Esophagus squamous epithelium (tissue), 5 donors: Measurements from ENCODE around the gene WWOX. TPM values are rescaled to one million over a fixed set of nuclear protein-coding genes. Genes with fewer than 3 reads are reported as not detected.

Source experiments
- DNase-seq: peaks from one replicate; lab custom pipeline; 2025; lab: John Stamatoyannopoulos, UW
- H3K27ac ChIP-seq, 4 donors: fragments of 200-600 bp; sonication (generic); one replicate each; pipeline ENCODE4 v1.5.1; 2016 to 2019; ENCODE audit warnings: mild to moderate bottlenecking in 1 of 4
- H3K27me3 ChIP-seq, 4 donors: fragments of 200-600 bp; sonication (generic); 1 replicate in 3 of 4; 2 replicates in 1 of 4; pipeline versions ENCODE4 v1.5.1 to v1.6.0; 2017 to 2021; ENCODE audit warnings: antibody characterized with exemption in 1 of 4
- H3K36me3 ChIP-seq, 3 donors: fragments of 200-600 bp; sonication (generic); one replicate each; pipeline ENCODE4 v1.5.1; 2016 to 2019
- H3K4me1 ChIP-seq, 3 donors: fragments of 200-600 bp; sonication (generic); one replicate each; pipeline ENCODE4 v1.5.1; 2017 to 2019
- H3K4me3 ChIP-seq, 4 donors: fragments of 200-600 bp; sonication (generic); 1 replicate in 3 of 4; 2 replicates in 1 of 4; pipeline ENCODE4 v1.5.1; 2016 to 2019; ENCODE audit warnings: mild to moderate bottlenecking in 2 of 4, moderate library complexity in 1 of 4
- H3K9me3 ChIP-seq, 3 donors: fragments of 200-600 bp; sonication (generic); one replicate each; pipeline ENCODE4 v1.5.1; 2016 to 2019
- POLR2A ChIP-seq, 4 donors: fragments of 450-650 bp; IDR thresholded peaks; one replicate each; pipeline ENCODE4 v1.6.1; 2017; ENCODE audit warnings: antibody characterized with exemption in 4 of 4, mild to moderate bottlenecking in 4 of 4, moderate library complexity in 3 of 4
- WGBS, 2 donors: methylation state at CpG; one replicate each; pipeline ENCODE4 v1.1.5; 2018; 5-methylcytosine and 5-hydroxymethylcytosine counted together
- intact Hi-C: fragments of 100-400 bp; cut with DNase I; formaldehyde crosslinking; loops from one replicate; pipeline ENCODE4 v1.15.0; 2022
- total RNA-seq, 4 donors: library from RNA; depleted of rRNA; stranded (reverse); fragments of >200 nt; gene quantifications; one replicate each; pipeline ENCODE4 v1.1.0, GENCODE V29; 2016
- TF ChIP-seq, protein P1 (sequence below), 6 experiments: fragments of 450-650 bp in 4 of 6; fragments of 200-600 bp in 2 of 6; sonication (generic) in 2 of 6; IDR thresholded peaks; one replicate each; pipeline ENCODE4 v1.5.1; 2016 to 2019; ENCODE audit warnings: antibody characterized with exemption in 6 of 6, mild to moderate bottlenecking in 4 of 6, moderate library complexity in 4 of 6
- donor health status: DM: yes; HTN: yes; CAD: no.

Gene WWOX
- total RNA-seq, 4 donors from 2014 or later: 20.9 to 31.1 (median 27.5) TPM

- Histone ChIP-seq H3K4me3 (no peak overlapping the region), H3K4me1 (no peaks in the 10 kb centered on the region), H3K27me3 (no peaks in the 10 kb centered on the region), H3K36me3 (no peaks in the 10 kb centered on the region), H3K9me3 (no peaks in the 10 kb centered on the region), H3K27ac (no peak overlapping the region)
- intact Hi-C loops: no loop called here
- TF ChIP-seq, protein P1, sequence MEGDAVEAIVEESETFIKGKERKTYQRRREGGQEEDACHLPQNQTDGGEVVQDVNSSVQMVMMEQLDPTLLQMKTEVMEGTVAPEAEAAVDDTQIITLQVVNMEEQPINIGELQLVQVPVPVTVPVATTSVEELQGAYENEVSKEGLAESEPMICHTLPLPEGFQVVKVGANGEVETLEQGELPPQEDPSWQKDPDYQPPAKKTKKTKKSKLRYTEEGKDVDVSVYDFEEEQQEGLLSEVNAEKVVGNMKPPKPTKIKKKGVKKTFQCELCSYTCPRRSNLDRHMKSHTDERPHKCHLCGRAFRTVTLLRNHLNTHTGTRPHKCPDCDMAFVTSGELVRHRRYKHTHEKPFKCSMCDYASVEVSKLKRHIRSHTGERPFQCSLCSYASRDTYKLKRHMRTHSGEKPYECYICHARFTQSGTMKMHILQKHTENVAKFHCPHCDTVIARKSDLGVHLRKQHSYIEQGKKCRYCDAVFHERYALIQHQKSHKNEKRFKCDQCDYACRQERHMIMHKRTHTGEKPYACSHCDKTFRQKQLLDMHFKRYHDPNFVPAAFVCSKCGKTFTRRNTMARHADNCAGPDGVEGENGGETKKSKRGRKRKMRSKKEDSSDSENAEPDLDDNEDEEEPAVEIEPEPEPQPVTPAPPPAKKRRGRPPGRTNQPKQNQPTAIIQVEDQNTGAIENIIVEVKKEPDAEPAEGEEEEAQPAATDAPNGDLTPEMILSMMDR (IDR thresholded peaks at IDR 0.05): no peak
- no peak for TF ChIP-seq POLR2A (IDR thresholded peaks at IDR 0.05)
- WGBS, 2 donors: 60 to 62% methylated on average over 10 of the region's 10 CpGs
- DNase-seq: no peak
Observed at GRCh38 chr16:78147911-78148401, 48.5 kb downstream of the WWOX start.

GRCh38 chr16:78150233-78150632 lies 50.8 kb downstream of the WWOX start:
- intact Hi-C loops: no loop called here
- TF ChIP-seq, protein P1 (IDR thresholded peaks at IDR 0.05): no peak
- no peak for TF ChIP-seq POLR2A (IDR thresholded peaks at IDR 0.05)
- no peaks in the 10 kb centered on the region for H3K4me1 ChIP-seq
- no peaks in the 10 kb centered on the region for H3K9me3 ChIP-seq
- 74 to 98% methylated on average over 6 of the region's 6 CpGs for WGBS, 2 donors
- DNase-seq: no peak
- H3K36me3 ChIP-seq: no peaks in the 10 kb centered on the region
- no peak overlapping the region for H3K27ac ChIP-seq
- no peak overlapping the region for H3K4me3 ChIP-seq
- no peaks in the 10 kb centered on the region for H3K27me3 ChIP-seq

GRCh38 chr16:78154729-78155461 lies 55.4 kb downstream of the WWOX start:
- WGBS, 2 donors: 57 to 60% methylated on average over 5 of the region's 5 CpGs
- DNase-seq: no peak
- H3K36me3 ChIP-seq: no peaks in the 10 kb centered on the region
- no peaks in the 10 kb centered on the region for H3K4me1 ChIP-seq
- no peak overlapping the region for H3K4me3 ChIP-seq
- intact Hi-C loops: no loop called here
- H3K27me3 ChIP-seq: no peaks in the 10 kb centered on the region
- TF ChIP-seq, protein P1 (IDR thresholded peaks at IDR 0.05): no peak
- no peak for TF ChIP-seq POLR2A (IDR thresholded peaks at IDR 0.05)
- no peak overlapping the region for H3K27ac ChIP-seq
- H3K9me3 ChIP-seq: no peaks in the 10 kb centered on the region

GRCh38 chr16:78155791-78156345 lies 56.4 kb downstream of the WWOX start:
- Histone ChIP-seq H3K27ac (no peak overlapping the region), H3K36me3 (no peaks in the 10 kb centered on the region), H3K4me3 (no peak overlapping the region), H3K9me3 (no peaks in the 10 kb centered on the region), H3K4me1 (no peaks in the 10 kb centered on the region), H3K27me3 (no peaks in the 10 kb centered on the region)
- 64 to 70% methylated on average over 7 of the region's 7 CpGs for WGBS, 2 donors
- no peak for DNase-seq
- intact Hi-C loops: no loop called here
- no peak for TF ChIP-seq POLR2A (IDR thresholded peaks at IDR 0.05)
- TF ChIP-seq, protein P1 (IDR thresholded peaks at IDR 0.05): no peak

- H3K4me3 ChIP-seq: no peak overlapping the region
- peaks cover 0 to 6% (median 0%) of the 10 kb centered on the region in 3 donors for H3K9me3 ChIP-seq
- DNase-seq: no peak
- H3K4me1 ChIP-seq: no peaks in the 10 kb centered on the region
- intact Hi-C loops: no loop called here
- 94% methylated on average over 5 of the region's 5 CpGs for WGBS, 2 donors
- no peak for TF ChIP-seq POLR2A (IDR thresholded peaks at IDR 0.05)
- TF ChIP-seq, protein P1 (IDR thresholded peaks at IDR 0.05): no peak
- no peak overlapping the region for H3K27ac ChIP-seq
- H3K36me3 ChIP-seq: no peaks in the 10 kb centered on the region
- no peaks in the 10 kb centered on the region for H3K27me3 ChIP-seq
Observed at GRCh38 chr16:78161023-78161729, 61.7 kb downstream of the WWOX start.
